HCT116 (cell line): ENCODE data around the gene ETV7.

Source experiments
- EZH2 ChIP-seq: fragments of 200-600 bp; sonication (generic); IDR thresholded peaks from 2 replicates; pipeline ENCODE4 v1.6.1; 2017; ENCODE audit warnings: antibody characterized with exemption, mixed run types
- EZH2phosphoT487 ChIP-seq: fragments of 200-600 bp; IDR thresholded peaks from 2 replicates; pipeline ENCODE4 v1.6.1; 2018; ENCODE audit warnings: antibody characterized with exemption, borderline replicate concordance
- POLR2A ChIP-seq: IDR thresholded peaks from 2 replicates; pipeline ENCODE4 v1.7.0; 2011; ENCODE audit warnings: borderline replicate concordance; ENCODE audit not compliant: insufficient read depth, insufficient read length; ENCODE audit errors: extremely low read depth
- POLR2AphosphoS5 ChIP-seq: IDR thresholded peaks from 2 replicates; pipeline ENCODE4 v1.6.1; 2011; ENCODE audit warnings: mild to moderate bottlenecking, low read depth, low read length, moderate library complexity
- SP1 ChIP-seq: IDR thresholded peaks from 2 replicates; pipeline ENCODE4 v1.6.1; 2012; ENCODE audit warnings: low read depth
- ZFX ChIP-seq: fragments of 450-650 bp; IDR thresholded peaks from 2 replicates; pipeline ENCODE4 v1.6.1; 2017
- ZNF274 ChIP-seq: fragments of 200-500 bp; sonication (Bioruptor generic); IDR thresholded peaks from 2 replicates; pipeline ENCODE4 v1.6.1; 2014; ENCODE audit warnings: mild to moderate bottlenecking, low read depth, low read length, inconsistent platforms
- TF ChIP-seq, protein P1 (sequence below), 3 experiments: fragments of 200-600 bp in 1 of 3; sonication (generic) in 1 of 3; IDR thresholded peaks in 2 of 3; conservative IDR thresholded peaks in 1 of 3; 2 replicates each; pipeline ENCODE4 v1.5.1; 2012 to 2017; ENCODE audit warnings: low read depth in 2 of 3, low read length in 2 of 3, antibody characterized with exemption in 1 of 3, borderline replicate concordance in 1 of 3, control low read depth in 1 of 3, mild to moderate bottlenecking in 1 of 3, mixed read lengths in 1 of 3, mixed run types in 1 of 3, moderate library complexity in 1 of 3; ENCODE audit not compliant: insufficient read depth in 1 of 3
- TF ChIP-seq, protein P2 (sequence below): IDR thresholded peaks from 2 replicates; pipeline ENCODE4 v1.6.1; 2012
- TF ChIP-seq, protein P3 (sequence below): IDR thresholded peaks from 2 replicates; pipeline ENCODE4 v1.6.1; 2012; ENCODE audit warnings: low read depth

DNA sequence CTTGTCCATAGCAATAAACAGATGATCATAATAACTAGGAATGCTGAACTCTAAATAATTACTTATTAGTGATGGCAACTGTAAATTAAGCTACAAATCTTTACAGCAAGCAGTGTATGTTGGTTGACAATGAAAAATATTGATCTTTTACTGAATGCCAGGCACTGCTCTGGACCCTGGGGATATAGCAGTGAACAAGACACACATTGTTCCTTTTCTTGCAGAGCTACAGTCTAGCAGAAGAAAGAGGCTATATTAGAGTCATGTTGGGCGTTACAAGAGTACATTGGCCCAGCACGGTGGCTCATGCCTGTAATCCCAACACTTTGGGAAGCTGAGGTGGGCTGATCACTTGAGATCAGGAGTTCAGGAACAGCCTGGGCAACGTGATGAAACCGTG lies 43.7 kb upstream of the ETV7 start:
- TF ChIP-seq POLR2AphosphoS5 (no peak), POLR2A (no peak), EZH2phosphoT487 (no peak), ZFX (no peak), ZNF274 (no peak), EZH2 (no peak), SP1 (no peak)
- TF ChIP-seq, protein P1, sequence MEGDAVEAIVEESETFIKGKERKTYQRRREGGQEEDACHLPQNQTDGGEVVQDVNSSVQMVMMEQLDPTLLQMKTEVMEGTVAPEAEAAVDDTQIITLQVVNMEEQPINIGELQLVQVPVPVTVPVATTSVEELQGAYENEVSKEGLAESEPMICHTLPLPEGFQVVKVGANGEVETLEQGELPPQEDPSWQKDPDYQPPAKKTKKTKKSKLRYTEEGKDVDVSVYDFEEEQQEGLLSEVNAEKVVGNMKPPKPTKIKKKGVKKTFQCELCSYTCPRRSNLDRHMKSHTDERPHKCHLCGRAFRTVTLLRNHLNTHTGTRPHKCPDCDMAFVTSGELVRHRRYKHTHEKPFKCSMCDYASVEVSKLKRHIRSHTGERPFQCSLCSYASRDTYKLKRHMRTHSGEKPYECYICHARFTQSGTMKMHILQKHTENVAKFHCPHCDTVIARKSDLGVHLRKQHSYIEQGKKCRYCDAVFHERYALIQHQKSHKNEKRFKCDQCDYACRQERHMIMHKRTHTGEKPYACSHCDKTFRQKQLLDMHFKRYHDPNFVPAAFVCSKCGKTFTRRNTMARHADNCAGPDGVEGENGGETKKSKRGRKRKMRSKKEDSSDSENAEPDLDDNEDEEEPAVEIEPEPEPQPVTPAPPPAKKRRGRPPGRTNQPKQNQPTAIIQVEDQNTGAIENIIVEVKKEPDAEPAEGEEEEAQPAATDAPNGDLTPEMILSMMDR (IDR thresholded peaks at IDR 0.05 in 2 of 3, conservative IDR thresholded peaks at IDR 0.05 in 1 of 3; ENCODE audit: borderline replicate concordance in 1 of 3, insufficient read depth in 1 of 3, low read depth in 2 of 3, low read length in 2 of 3) = no peak
- TF ChIP-seq, protein P2, sequence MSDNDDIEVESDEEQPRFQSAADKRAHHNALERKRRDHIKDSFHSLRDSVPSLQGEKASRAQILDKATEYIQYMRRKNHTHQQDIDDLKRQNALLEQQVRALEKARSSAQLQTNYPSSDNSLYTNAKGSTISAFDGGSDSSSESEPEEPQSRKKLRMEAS = no peak
- TF ChIP-seq, protein P3, sequence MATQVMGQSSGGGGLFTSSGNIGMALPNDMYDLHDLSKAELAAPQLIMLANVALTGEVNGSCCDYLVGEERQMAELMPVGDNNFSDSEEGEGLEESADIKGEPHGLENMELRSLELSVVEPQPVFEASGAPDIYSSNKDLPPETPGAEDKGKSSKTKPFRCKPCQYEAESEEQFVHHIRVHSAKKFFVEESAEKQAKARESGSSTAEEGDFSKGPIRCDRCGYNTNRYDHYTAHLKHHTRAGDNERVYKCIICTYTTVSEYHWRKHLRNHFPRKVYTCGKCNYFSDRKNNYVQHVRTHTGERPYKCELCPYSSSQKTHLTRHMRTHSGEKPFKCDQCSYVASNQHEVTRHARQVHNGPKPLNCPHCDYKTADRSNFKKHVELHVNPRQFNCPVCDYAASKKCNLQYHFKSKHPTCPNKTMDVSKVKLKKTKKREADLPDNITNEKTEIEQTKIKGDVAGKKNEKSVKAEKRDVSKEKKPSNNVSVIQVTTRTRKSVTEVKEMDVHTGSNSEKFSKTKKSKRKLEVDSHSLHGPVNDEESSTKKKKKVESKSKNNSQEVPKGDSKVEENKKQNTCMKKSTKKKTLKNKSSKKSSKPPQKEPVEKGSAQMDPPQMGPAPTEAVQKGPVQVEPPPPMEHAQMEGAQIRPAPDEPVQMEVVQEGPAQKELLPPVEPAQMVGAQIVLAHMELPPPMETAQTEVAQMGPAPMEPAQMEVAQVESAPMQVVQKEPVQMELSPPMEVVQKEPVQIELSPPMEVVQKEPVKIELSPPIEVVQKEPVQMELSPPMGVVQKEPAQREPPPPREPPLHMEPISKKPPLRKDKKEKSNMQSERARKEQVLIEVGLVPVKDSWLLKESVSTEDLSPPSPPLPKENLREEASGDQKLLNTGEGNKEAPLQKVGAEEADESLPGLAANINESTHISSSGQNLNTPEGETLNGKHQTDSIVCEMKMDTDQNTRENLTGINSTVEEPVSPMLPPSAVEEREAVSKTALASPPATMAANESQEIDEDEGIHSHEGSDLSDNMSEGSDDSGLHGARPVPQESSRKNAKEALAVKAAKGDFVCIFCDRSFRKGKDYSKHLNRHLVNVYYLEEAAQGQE = no peak
